Stimulated activated CD8-positive, alpha-beta memory T cell treated with anti-CD3 and anti-CD28 coated beads, Interleukin-7, amount 100 ng/mL, for 48 hours (primary cell): Measurements from ENCODE around the gene C5orf34.
"Not testable (repeated sequence)": the region's sequence is repeated elsewhere in the genome, so short reads cannot be mapped to it uniquely, and the experiment has no call there.

Experiments used
- DNase-seq, 2 donors: peaks; one replicate each; pipeline ENCODE4 v3.0.0-alpha.2; 2020; ENCODE audit warnings: low read depth in 1 of 2; ENCODE audit errors: extremely low read depth in 1 of 2

Gene C5orf34

GRCh38 chr5:43514816-43515677 is at the start of gene C5orf34:
C5orf34 (minus strand) TSS chr5:43515148; CDS start chr5:43509339, 5,809 bp downstream.
- DNase-seq, result peak; percentile 86 to 90

GRCh38 chr5:43564289-43564850 is 49.4 kb upstream of the C5orf34 start:
- no peak for DNase-seq

- DNase-seq, result no peak
Measured at GRCh38 chr5:43563321-43563720, 48.4 kb upstream of the C5orf34 start.

- DNase-seq, result no peak
Measured at GRCh38 chr5:43561356-43561755, 46.4 kb upstream of the C5orf34 start.

GRCh38 chr5:43560128-43560527 is 45.2 kb upstream of the C5orf34 start:
- DNase-seq, result no peak

- DNase-seq, result peak; percentile 4 to 67
Measured at GRCh38 chr5:43556857-43557542, 42.1 kb upstream of the C5orf34 start, which contains the start of gene PAIP1. PAIP1 (minus strand) TSS chr5:43557077; CDS start chr5:43556846, 231 bp downstream.

- DNase-seq, result peak in 1 of 2 donors; percentile 74
Measured at GRCh38 chr5:43556607-43556856, 41.6 kb upstream of the C5orf34 start.

- peak; percentile 12 to 33 for DNase-seq
Measured at GRCh38 chr5:43555895-43556606, 41.1 kb upstream of the C5orf34 start.

- no peak for DNase-seq
Measured at GRCh38 chr5:43554497-43554896, 39.5 kb upstream of the C5orf34 start.

GRCh38 chr5:43553381-43553780 is 38.4 kb upstream of the C5orf34 start:
- no peak for DNase-seq

- no peak for DNase-seq
Measured at GRCh38 chr5:43551731-43552130, 36.8 kb upstream of the C5orf34 start.

- DNase-seq, result not testable (repeated sequence)
Measured at GRCh38 chr5:43549272-43549671, 34.3 kb upstream of the C5orf34 start.

GRCh38 chr5:43548358-43548757 is 33.4 kb upstream of the C5orf34 start:
- no peak for DNase-seq

- no peak for DNase-seq
Measured at GRCh38 chr5:43547532-43547931, 32.6 kb upstream of the C5orf34 start.

GRCh38 chr5:43543434-43543833 is 28.5 kb upstream of the C5orf34 start:
- no peak for DNase-seq

GRCh38 chr5:43540746-43541145 is 25.8 kb upstream of the C5orf34 start:
- DNase-seq, result no peak

- DNase-seq, result no peak
Measured at GRCh38 chr5:43536972-43537371, 22.0 kb upstream of the C5orf34 start.

- DNase-seq, result no peak
Measured at GRCh38 chr5:43533646-43534045, 18.7 kb upstream of the C5orf34 start.

GRCh38 chr5:43530648-43531047 is 15.7 kb upstream of the C5orf34 start:
- DNase-seq, result no peak

- DNase-seq, result no peak
Measured at GRCh38 chr5:43523662-43524072, 8.7 kb upstream of the C5orf34 start.

- no peak for DNase-seq
Measured at GRCh38 chr5:43520615-43521014, 5.7 kb upstream of the C5orf34 start.
